Peyer's patch (tissue), 4 donors: ENCODE measurements around the gene AGXT2.
A peak's percentile ranks its signal among the peaks of the same experiment; 100 is the strongest.

Experiments used
- POLR2A ChIP-seq, 2 donors: fragments of 450-650 bp; IDR thresholded peaks; one replicate each; pipeline ENCODE4 v1.5.1; 2017; ENCODE audit warnings: antibody characterized with exemption in 2 of 2, mild to moderate bottlenecking in 2 of 2, moderate library complexity in 2 of 2
- TF ChIP-seq, protein P1 (sequence below), 6 experiments: fragments of 450-650 bp in 4 of 6; fragments of 200-600 bp in 2 of 6; sonication (generic) in 1 of 6; IDR thresholded peaks; one replicate each; pipeline ENCODE4 v1.5.1; 2017 to 2019; ENCODE audit warnings: antibody characterized with exemption in 6 of 6, mild to moderate bottlenecking in 3 of 6, moderate library complexity in 1 of 6

DNA sequence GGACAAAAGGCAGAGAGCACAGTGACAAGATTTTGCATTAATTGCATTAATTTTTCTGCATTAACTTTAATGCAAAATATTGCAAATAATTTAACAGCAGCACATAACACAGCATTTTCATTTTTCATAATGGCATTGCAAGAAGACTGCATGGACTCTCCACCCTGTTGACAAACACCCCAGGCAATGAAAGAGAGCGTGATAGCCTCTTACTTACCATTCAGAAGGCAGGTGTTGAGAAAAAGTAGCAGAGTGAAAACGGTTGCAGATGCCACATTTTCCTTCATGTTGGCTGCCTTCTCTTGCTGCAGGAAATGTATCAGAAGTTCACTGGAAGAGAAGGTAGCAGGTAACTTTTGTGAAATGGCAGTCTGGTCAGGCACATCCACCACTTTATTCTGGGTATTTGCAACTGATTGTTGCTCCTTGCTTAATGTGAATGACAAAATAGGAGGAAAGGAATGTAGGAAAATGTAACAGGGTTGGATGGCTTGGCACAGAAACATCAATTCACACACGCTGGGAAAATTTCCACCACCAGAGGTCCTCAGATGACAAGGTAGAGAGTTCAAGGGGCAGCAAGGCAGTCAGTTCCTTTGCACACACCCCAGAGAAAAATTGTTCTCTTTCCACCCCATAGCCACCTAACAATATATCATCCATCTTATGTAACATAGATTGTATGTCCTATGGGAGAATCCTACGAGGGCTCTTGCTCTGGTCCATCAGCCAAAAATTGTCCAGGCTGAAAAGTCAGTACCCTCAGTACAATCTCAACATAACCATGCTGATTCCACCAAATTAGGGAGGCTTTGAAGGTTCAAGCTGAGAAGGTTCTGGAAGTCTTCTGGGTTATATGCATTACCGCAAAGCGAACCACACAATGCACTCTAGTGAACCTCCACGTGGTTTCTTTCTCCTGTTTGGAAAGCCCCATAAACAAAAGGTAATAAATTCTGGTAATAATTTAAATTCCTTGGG, 41.9 kb upstream of the AGXT2 start:
- TF ChIP-seq, protein P1, sequence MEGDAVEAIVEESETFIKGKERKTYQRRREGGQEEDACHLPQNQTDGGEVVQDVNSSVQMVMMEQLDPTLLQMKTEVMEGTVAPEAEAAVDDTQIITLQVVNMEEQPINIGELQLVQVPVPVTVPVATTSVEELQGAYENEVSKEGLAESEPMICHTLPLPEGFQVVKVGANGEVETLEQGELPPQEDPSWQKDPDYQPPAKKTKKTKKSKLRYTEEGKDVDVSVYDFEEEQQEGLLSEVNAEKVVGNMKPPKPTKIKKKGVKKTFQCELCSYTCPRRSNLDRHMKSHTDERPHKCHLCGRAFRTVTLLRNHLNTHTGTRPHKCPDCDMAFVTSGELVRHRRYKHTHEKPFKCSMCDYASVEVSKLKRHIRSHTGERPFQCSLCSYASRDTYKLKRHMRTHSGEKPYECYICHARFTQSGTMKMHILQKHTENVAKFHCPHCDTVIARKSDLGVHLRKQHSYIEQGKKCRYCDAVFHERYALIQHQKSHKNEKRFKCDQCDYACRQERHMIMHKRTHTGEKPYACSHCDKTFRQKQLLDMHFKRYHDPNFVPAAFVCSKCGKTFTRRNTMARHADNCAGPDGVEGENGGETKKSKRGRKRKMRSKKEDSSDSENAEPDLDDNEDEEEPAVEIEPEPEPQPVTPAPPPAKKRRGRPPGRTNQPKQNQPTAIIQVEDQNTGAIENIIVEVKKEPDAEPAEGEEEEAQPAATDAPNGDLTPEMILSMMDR (IDR thresholded peaks at IDR 0.05): peak; percentile 3 to 87 (median 71)
- TF ChIP-seq POLR2A (IDR thresholded peaks at IDR 0.05): no peak
